Right cardiac atrium (tissue), 5 donors: ENCODE results near the gene XPR1. TPM values are rescaled to one million over a fixed set of nuclear protein-coding genes. Genes with fewer than 3 reads are reported as not detected.

Experiments
- ATAC-seq, 2 donors: fragments of 200-7000 bp; cut with Tn5 transposase; one replicate each; pipeline versions ENCODE4 v1.8.0 to v1.9.1; 2020; ENCODE audit warnings: moderate library complexity in 2 of 2, mild to moderate bottlenecking in 1 of 2
- DNase-seq, 3 donors: peaks; one replicate each; pipeline ENCODE4 v3.0.0-alpha.2; 2020
- H3K27ac ChIP-seq: one replicate; pipeline ENCODE4 v1.5.1; 2013; ENCODE audit warnings: mild to moderate bottlenecking, low read length, control low read depth, moderate library complexity
- H3K27me3 ChIP-seq: one replicate; pipeline ENCODE4 v1.6.1; 2013; ENCODE audit not compliant: control insufficient read depth, insufficient read depth
- H3K4me1 ChIP-seq: one replicate; pipeline ENCODE4 v1.6.1; 2013; ENCODE audit warnings: low read length; ENCODE audit not compliant: control insufficient read depth, insufficient read depth
- H3K4me3 ChIP-seq: one replicate; pipeline ENCODE4 v1.5.1; 2013; ENCODE audit warnings: low read length, control low read depth
- H3K9me3 ChIP-seq: one replicate; pipeline ENCODE4 v1.6.1; 2013; ENCODE audit warnings: low read length; ENCODE audit not compliant: control insufficient read depth
- WGBS: extraction: QIAGEN DNeasy Blood & Tissue Kit; methylation state at CpG from one replicate; pipeline ENCODE4 v1.1.7; 2013; 5-methylcytosine and 5-hydroxymethylcytosine counted together
- intact Hi-C, 4 donors: fragments of 100-400 bp; cut with DNase I; formaldehyde crosslinking; loops; one replicate each; pipeline versions ENCODE4 v1.11.0 to v1.14.0; 2022 to 2023
- polyA plus RNA-seq: library from polyadenylated mRNA; stranded (reverse); fragments of 200-250 nt; gene quantifications from one replicate; pipeline ENCODE4 v1.2.3, GENCODE V29; 2013
- total RNA-seq, 4 donors: library from RNA; stranded (reverse); fragmentation: NEBNext Ultra II Directional; extraction: Animal tissue kit (Norgen Biotek cat#: 25700); gene quantifications; one replicate each; pipeline ENCODE4 v1.2.1, GENCODE V29; 2021
- donor health status: healthy with polysubstance abuse.
- donor health status: DM: no; HTN: yes; CAD: no.
- donor health status: DM: no; HTN: no; CAD: no.
- donor health status: DM: no; HTN: yes; CAD: no; lungs with severe emphysema.
- donor health status: DM: yes; HTN: yes; CAD: no.

Gene XPR1
- total and polyA plus RNA-seq, 5 donors = 10.7 to 33.4 (median 31.4) TPM

- intact Hi-C loops = no loop called here
- no peaks in the 10 kb centered on the region for H3K9me3 ChIP-seq
- H3K27ac ChIP-seq = no peak overlapping the region
- H3K27me3 ChIP-seq = no peaks in the 10 kb centered on the region
- no peak for DNase-seq
- 93% methylated on average over 1 of the region's 1 CpG for WGBS
- no peak for ATAC-seq
- H3K4me3 ChIP-seq = no peak overlapping the region
- H3K4me1 ChIP-seq = no peaks in the 10 kb centered on the region
Observed at GRCh38 chr1:180600343-180600742, 31.5 kb upstream of the XPR1 start.

GRCh38 chr1:180601512-180601911 is 30.3 kb upstream of the XPR1 start:
- Histone ChIP-seq H3K9me3 (no peaks in the 10 kb centered on the region), H3K27ac (no peak overlapping the region), H3K27me3 (no peaks in the 10 kb centered on the region), H3K4me3 (no peak overlapping the region), H3K4me1 (no peaks in the 10 kb centered on the region)
- intact Hi-C loops = no loop called here
- no peak for DNase-seq
- 59% methylated on average over 1 of the region's 1 CpG for WGBS
- ATAC-seq = peak; percentile 65 to 73

DNA sequence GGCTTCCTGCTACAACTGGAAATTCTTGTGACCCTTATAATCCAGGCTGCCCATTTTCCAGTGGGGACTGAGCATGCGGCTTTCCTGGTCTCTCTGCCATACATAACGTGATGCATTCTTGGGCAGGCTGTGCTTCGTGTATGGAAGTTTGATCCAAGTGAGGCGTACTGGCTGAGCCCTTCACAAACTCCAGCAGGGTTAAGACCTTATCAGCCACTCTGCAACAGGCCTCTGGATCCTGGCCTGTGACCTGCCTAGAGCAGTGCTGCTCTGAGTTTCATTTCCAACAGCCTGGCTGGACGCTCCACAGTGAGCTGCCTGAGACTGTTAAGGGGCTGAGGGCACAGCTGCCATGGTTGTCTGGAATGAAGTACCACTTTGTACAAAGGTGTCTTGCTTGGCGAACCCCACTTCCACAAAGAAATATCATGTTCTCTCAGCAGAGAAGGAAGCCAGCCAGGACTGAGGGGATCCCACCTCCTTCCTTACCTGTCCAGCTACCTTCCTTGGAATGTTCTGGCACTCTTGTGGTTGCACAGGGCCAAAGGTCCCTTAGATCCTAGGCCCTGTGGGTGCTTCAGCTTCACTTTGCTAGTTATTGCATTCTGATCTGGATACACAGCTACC is 28.5 kb upstream of the XPR1 start:
- H3K27ac ChIP-seq = peak overlapping the region; percentile 15
- intact Hi-C loops = no loop called here
- whole genome bisulfite sequencing = 57% methylated on average over 6 of the region's 6 CpGs
- no peaks in the 10 kb centered on the region for H3K4me1 ChIP-seq
- DNase-seq (peak in 1 of 3 donors; percentile 48), ATAC-seq (peak; percentile 42 to 74)
- no peaks in the 10 kb centered on the region for H3K9me3 ChIP-seq
- no peaks in the 10 kb centered on the region for H3K27me3 ChIP-seq
- no peak overlapping the region for H3K4me3 ChIP-seq

DNA sequence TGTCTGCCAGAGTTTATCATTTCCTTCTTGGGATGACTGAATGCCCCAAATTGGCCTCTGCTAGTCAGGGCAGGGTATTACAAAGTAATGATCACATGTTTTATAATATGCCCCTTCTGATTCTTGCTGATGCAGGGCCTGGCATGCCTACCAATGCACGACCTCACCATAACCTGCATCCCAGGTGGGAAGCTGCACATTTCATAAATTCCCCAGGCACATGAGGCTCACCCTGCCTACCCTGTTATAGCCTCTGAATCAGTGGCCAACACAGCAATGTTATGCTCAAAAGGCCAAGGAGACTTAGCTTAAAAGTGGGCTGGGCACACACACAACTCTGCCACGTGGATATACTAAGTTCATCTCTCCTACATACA is 28.0 kb upstream of the XPR1 start:
- Histone ChIP-seq H3K27me3 (no peaks in the 10 kb centered on the region), H3K9me3 (no peaks in the 10 kb centered on the region), H3K27ac (no peak overlapping the region), H3K4me1 (no peaks in the 10 kb centered on the region), H3K4me3 (no peak overlapping the region)
- intact Hi-C loops = no loop called here
- ATAC-seq = no peak
- DNase-seq = no peak
- WGBS = 84% methylated on average over 2 of the region's 2 CpGs

GRCh38 chr1:180606155-180606554 is 25.7 kb upstream of the XPR1 start:
- H3K27me3 ChIP-seq = no peaks in the 10 kb centered on the region
- no peak overlapping the region for H3K27ac ChIP-seq
- no peak overlapping the region for H3K4me3 ChIP-seq
- no peaks in the 10 kb centered on the region for H3K9me3 ChIP-seq
- intact Hi-C loops = no loop called here
- no peaks in the 10 kb centered on the region for H3K4me1 ChIP-seq
- 75% methylated on average over 2 of the region's 2 CpGs for WGBS
- DNase-seq (no peak), ATAC-seq (no peak)

- WGBS = 69% methylated on average over 7 of the region's 7 CpGs
- Histone ChIP-seq H3K27me3 (no peaks in the 10 kb centered on the region), H3K27ac (no peak overlapping the region), H3K4me3 (no peak overlapping the region), H3K4me1 (no peaks in the 10 kb centered on the region), H3K9me3 (no peaks in the 10 kb centered on the region)
- intact Hi-C loops = loop anchor here in 1 of 4 donors (10.0 kb wide), 1 partner anchor 65 kb away; no protein-coding TSS in a partner anchor
- no peak for DNase-seq
- peak in 1 of 2 donors; percentile 27 for ATAC-seq
Observed at GRCh38 chr1:180609643-180610555, 21.9 kb upstream of the XPR1 start.

DNA sequence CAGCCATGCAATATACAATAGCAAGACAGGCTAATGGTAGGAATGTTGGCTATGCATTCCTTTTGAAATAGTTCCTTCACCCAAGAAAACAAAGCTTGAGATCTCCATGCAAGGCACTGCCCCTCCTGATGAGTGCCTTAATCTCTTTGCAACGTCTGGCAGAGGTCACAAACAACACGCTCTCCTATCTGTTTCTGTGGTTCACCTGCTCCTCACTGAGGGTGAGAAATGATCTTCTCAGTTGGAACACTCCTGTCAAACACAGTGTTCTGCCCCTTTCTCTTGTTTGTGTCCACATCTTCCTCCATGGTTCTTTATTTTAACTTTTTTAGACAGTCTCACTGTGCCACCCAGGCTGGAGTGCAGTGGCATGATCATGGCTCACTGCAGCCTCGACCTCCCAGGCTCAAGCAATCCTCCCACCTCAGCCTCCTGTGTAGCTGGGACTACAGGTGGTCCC is 21.2 kb upstream of the XPR1 start:
- no peak overlapping the region for H3K4me3 ChIP-seq
- intact Hi-C loops = loop anchor here in 1 of 4 donors (10.0 kb wide), 1 partner anchor 66 kb away; no protein-coding TSS in a partner anchor
- H3K27me3 ChIP-seq = no peaks in the 10 kb centered on the region
- H3K9me3 ChIP-seq = no peaks in the 10 kb centered on the region
- 71% methylated on average over 3 of the region's 3 CpGs for WGBS
- ATAC-seq (no peak), DNase-seq (no peak)
- peak overlapping the region; percentile 94 for H3K27ac ChIP-seq
- H3K4me1 ChIP-seq = no peaks in the 10 kb centered on the region

GRCh38 chr1:180611016-180611930 is 20.5 kb upstream of the XPR1 start:
- DNase-seq = no peak
- peak; percentile 79 to 86 for ATAC-seq
- 30% methylated on average over 9 of the region's 9 CpGs for WGBS

DNA sequence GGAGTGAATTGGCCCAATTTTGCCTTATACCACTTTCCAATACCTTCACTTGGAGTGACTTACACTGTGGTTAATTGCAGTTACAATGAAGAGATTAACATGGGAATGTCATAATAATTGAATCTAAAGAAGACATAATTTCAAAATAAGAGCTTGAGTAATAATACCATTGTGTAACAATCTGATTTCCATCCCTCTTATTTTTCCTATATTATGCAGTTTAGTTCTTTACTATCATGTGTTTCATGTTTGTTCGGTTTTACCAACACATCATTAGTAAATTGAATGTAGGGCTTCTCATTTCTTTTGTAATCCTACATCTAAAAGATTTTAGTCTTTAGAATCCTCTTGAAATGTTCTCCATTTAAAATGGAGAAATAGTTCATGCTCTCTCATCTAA is 19.2 kb upstream of the XPR1 start:
- H3K9me3 ChIP-seq = no peaks in the 10 kb centered on the region
- no peak overlapping the region for H3K27ac ChIP-seq
- WGBS = 91% methylated on average over 1 of the region's 1 CpG
- no peaks in the 10 kb centered on the region for H3K27me3 ChIP-seq
- no peak for ATAC-seq
- H3K4me1 ChIP-seq = peaks cover 2% of the 10 kb centered on the region
- intact Hi-C loops = loop anchor here in 1 of 4 donors (10.0 kb wide), 1 partner anchor 68 kb away; no protein-coding TSS in a partner anchor
- DNase-seq = no peak
- H3K4me3 ChIP-seq = no peak overlapping the region

More at GRCh38 chr1:180611016-180611930, 20.5 kb upstream of the XPR1 start:
- no peaks in the 10 kb centered on the region for H3K4me1 ChIP-seq
- no peak overlapping the region for H3K4me3 ChIP-seq
- H3K27me3 ChIP-seq = no peaks in the 10 kb centered on the region
- H3K9me3 ChIP-seq = no peaks in the 10 kb centered on the region
- intact Hi-C loops = loop anchor here in 1 of 4 donors (10.0 kb wide), 1 partner anchor 66 kb away; no protein-coding TSS in a partner anchor
- peak overlapping the region; percentile 94 for H3K27ac ChIP-seq

DNA sequence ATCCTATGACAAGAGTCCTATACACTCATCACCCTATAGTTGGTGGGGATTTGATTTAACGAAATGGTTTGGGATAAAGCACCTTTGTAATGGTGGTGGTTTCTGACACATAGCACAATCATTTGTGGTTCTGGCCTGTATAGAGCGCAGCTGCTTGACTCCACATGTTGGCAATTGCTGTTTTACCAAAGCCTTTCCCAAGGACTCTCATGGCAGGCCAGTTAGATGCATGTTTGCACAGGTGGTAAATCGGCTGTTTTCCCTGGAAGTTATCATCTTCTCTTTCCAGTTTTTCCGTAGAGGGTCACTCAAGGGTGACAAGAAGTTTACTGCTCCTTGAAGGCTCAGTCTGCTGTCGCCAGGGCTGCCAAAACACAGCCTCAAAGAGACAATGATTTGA is 17.1 kb upstream of the XPR1 start:
- Histone ChIP-seq H3K27me3 (no peaks in the 10 kb centered on the region), H3K4me3 (no peak overlapping the region), H3K27ac (no peak overlapping the region), H3K4me1 (peaks cover 2% of the 10 kb centered on the region), H3K9me3 (no peaks in the 10 kb centered on the region)
- intact Hi-C loops = loop anchor here in 1 of 4 donors (10.0 kb wide), 1 partner anchor 70 kb away; no protein-coding TSS in a partner anchor
- ATAC-seq (no peak), DNase-seq (no peak)
- 74% methylated on average over 5 of the region's 5 CpGs for WGBS
